Germinal center (tissue), 1 donor: ENCODE results near the gene DUS2.

Source experiments
- DNase-seq: peaks from one replicate; pipeline ENCODE4 v3.0.0; 2012; ENCODE audit warnings: mixed read lengths, low spot score

DUS2 gene

GRCh38 chr16:68128577-68129305, 105.7 kb downstream of the DUS2 start:
- DNase-seq = no peak
